Stimulated activated CD4-positive, alpha-beta T cell treated with anti-CD3 and anti-CD28 coated beads, Interleukin-2, amount 100 ng/mL, for 4 hours (primary cell): Measurements from ENCODE around the gene SLC2A2.
"Not testable (repeated sequence)": the region's sequence is repeated elsewhere in the genome, so short reads cannot be mapped to it uniquely, and the experiment has no call there.

ENCODE experiments used
- DNase-seq: peaks from one replicate; pipeline ENCODE4 v3.0.0-alpha.2; 2020; ENCODE audit warnings: low read depth

Gene SLC2A2

DNA sequence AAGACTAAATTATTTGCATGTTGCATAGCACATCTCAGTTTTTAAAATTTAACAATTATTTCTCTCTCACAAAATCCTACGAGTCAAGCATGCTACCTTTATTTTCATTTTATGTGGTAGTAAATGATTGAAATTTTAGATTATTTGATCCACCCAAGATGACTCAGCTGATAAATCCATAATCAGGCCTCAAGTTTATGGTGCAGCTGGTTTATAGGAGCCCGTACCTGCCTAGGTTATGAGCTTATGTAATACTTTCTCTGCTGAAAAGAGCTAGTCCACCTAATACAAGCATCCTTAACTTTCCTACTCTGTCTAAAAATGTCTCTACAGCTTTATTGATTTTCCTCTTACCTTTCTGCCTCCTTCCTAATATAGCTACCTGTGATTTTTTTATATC lies 41.2 kb downstream of the SLC2A2 start:
- DNase-seq, result no peak

DNA sequence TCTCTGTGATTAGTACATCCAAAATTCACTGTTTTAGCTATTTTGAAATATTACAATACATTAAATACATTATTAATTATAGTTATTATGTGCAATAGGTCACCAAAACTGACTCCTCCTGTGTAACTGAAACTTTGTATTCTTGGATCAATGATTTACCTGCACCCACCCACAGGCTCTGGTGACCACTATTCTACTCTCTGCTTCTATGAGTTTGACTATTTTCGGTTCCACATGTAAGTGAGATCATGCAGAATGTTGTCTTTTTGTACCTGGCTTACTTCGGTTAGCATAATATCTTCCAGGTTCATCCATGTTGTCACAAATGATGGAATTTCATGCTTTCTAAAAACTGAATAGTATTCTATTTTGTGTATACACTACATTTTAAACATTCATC lies 43.8 kb downstream of the SLC2A2 start:
- no peak for DNase-seq

DNA sequence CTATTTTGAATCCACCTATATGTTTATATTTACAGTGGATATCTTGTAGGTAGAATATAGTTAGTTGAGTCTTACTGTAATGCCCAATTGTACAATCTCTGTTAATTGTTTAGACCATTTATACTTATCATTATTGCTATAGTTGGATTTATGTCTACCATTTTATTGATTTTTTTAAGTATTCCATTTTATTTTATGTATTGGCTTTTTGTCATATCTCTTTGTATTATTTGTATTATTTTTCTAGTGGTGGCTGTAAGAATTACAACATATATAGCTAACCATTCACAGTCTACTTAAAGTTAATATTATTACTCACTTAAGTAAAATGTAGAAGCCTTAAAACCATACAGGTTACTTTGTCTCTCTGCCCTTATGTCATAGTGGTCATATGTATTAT lies 46.1 kb downstream of the SLC2A2 start:
- DNase-seq, result no peak

GRCh38 chr3:170977949-170978745 lies 48.4 kb downstream of the SLC2A2 start:
- DNase-seq, result no peak

- DNase-seq, result no peak
Measured at GRCh38 chr3:170976190-170976519, 50.4 kb downstream of the SLC2A2 start.

DNA sequence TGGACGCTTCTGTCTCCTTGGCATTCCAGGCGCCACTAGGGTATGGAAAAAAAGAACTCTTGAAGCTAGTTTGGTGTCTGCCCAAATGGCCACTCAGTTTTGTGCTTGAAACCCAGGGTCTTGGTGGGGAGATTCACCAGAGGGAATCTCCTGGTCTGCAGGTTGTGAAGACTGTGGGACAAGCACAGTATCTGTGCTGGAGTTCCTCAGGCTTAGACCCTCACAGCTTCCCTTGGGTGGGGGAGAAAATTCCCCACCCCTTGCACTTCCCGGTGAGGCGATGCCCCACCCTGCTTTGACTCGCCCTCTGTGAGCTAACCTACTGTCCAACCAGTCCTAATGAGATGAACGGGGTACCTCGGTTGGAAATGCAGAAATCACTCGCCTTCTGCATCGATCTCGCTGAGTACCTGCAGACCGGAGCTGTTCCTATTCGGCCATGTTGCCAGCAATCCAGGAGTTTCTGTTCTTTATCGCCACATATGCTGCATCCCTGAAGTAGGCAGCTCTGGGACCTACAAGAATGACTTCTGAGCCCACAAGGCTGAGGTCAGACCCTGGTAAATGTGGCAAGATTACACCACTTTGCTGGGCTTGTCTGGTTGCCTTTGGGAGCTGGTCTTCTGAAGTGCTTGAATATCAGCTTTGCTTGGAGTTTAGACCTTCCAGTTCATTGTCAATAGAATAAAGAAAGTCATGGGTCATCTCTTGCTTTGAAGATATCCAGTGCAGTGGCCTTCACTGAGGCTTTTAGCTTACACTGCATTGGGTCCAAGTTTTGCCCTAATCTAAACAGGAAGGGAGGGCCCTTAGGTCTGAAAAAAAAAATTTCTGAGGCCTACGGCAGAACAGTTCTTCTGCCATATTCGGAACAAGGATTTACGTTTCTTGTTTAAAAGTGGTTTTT lies 51.0 kb downstream of the SLC2A2 start:
- DNase-seq, result no peak

- no peak for DNase-seq
Measured at GRCh38 chr3:170974872-170975271, 51.6 kb downstream of the SLC2A2 start.

DNA sequence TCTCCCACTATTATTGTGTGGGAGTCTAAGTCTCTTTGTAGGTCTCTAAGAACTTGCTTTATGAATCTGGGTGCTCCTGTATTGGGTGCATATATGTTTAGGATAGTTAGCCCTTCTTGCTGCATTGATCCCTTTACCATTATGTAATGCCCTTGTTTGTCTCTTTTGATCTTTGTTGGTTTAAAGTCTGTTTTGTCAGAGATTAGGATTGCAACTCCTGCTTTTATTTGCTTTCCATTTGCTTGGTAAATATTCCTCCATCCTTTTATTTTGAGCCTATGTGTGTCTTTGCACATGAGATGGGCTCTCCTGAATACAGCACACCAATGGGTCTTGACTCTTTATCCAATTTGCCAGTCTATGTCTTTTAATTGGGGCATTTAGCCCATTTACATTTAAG lies 53.6 kb downstream of the SLC2A2 start:
- DNase-seq, result not testable (repeated sequence)

GRCh38 chr3:170967126-170967525 lies 59.4 kb downstream of the SLC2A2 start:
- no peak for DNase-seq

GRCh38 chr3:170966495-170966894 lies 60.0 kb downstream of the SLC2A2 start:
- DNase-seq, result no peak

- DNase-seq, result no peak
Measured at GRCh38 chr3:170962411-170962810, 64.1 kb downstream of the SLC2A2 start.

DNA sequence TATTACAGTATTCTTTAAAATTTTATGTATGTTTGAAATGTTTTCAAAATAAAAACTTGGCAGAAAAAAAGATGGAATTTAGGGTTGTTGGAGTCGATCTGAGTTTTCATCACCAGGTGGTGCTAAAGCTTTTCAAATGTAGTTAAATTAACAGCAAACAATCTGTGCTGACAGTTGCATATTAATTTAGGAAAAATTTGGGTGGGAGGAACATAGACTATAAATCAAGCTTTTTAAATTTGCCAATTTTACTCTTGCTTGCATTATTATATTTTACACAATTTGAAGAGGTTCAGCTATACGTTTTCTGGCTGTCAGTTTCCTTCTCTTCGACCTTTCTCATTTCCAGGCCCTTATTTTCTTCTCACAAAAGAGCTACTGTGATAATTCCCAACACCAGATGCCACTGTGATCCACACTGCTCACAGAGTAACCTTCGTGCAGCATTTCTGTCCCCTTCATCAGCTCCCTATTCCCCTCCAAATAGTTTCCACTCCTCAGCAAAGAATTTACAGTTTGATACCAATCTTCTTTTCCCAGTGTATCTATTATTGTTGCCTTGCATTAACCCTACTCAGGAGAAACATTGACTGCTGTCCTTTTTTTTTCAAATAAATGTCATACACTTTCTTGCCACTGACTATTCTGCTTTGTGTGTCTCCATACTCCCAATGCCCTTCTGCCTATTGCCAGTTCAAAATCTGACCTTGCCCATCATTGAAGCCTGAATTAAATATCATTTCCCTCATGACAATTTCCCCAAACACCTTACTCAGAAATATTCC lies 64.7 kb downstream of the SLC2A2 start:
- no peak for DNase-seq

GRCh38 chr3:170959457-170959856 lies 67.1 kb downstream of the SLC2A2 start:
- no peak for DNase-seq

GRCh38 chr3:170956647-170957046 lies 69.9 kb downstream of the SLC2A2 start:
- DNase-seq, result no peak

- DNase-seq, result no peak
Measured at GRCh38 chr3:170953736-170954135, 72.8 kb downstream of the SLC2A2 start.

GRCh38 chr3:170953229-170953628 lies 73.3 kb downstream of the SLC2A2 start:
- no peak for DNase-seq

DNA sequence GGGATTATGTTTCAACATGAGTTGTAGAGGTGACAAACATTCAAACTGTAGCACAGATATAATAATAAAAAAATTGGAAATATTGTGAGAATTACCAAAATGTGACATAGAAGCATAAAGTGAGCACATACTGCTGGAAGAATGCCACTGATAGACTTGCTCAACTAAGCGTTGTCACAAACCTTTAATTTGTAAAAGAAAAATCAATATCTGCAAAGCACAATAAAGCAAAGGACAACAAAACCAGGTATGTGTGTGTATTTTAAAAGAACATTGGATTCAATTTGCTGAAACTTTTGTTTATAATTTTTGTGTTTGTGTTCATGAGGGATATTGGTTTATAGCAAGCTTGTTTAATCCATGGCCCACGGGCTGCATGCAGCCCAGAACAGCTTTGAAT lies 77.3 kb downstream of the SLC2A2 start:
- no peak for DNase-seq

- DNase-seq, result no peak
Measured at GRCh38 chr3:170947018-170947769, 79.3 kb downstream of the SLC2A2 start.
